ENCODE results near the gene C21orf58.

Gene C21orf58

DNA sequence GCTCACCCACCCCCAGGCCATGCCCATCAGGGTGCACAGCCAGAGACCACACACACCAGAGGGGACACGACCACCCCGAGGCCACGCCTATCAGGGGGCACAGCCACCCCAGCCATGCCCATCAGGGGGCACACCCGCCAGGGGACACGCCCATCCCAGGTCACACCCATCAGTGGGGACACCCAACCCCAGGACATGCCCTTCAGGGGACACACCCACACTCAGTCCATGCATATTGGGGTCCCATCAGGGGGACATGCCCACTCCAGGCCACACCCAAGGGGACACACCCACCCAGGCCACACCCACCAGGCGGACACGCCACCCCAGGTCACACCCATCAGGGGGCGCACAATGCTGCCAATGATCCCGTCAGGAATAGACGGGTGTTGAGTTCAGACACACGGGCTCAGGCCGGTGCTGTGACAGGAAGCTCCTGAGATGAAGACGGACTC, 59.0 kb downstream of the C21orf58 start:
- no peak overlapping the region for H3K4me3 ChIP-seq (ENCODE audit: low read depth, low read length)
- TF ChIP-seq CTCF (IDR thresholded peaks at IDR 0.05; ENCODE audit: insufficient read depth, low read length, missing control alignments): no peak
- POLR2A ChIA-PET: no interaction called here
- DNase-seq (ENCODE audit: low read depth, low spot score): no peak
- CTCF ChIA-PET: interaction anchor here (1.0 kb wide), 1 partner anchor 12 kb away, joined by 4 read pairs; no protein-coding TSS in a partner anchor

DNA sequence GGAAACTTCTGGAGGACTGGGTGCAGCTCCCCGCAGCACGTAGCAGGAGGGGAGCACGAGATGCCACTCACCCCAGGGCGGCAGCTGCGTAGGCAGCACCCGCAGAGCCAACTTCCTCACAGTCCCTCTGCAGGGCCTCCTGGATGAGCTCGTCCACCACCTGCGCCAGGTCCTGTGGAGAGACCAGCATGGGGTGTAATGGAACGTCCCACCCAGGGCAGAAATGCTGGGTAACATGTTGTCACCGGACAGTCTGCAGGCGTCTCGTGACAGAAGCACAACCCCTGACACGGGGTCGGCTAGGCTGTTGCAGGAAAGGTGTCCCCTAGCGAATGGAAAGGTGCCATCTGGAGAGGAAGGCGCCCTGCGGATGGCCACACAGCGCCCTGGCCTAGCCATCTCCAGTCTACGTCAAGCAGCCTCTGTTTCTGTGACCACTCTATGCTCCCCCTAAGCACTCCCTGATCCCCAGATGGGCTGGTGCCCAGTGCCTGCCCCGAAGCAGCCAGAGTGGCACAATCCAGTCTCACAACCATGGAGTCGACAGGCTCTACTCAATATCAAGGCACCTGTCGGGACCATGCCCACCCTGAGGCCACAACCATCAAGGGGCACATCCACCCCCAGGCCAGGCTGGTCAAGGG, 59.5 kb downstream of the C21orf58 start:
- ChIA-PET CTCF (no interaction called here), POLR2A (no interaction called here)
- no peak for DNase-seq (ENCODE audit: low read depth, low spot score)
- no peak for TF ChIP-seq CTCF (IDR thresholded peaks at IDR 0.05; ENCODE audit: insufficient read depth, low read length, missing control alignments)
- H3K4me3 ChIP-seq (ENCODE audit: low read depth, low read length): no peak overlapping the region

- CTCF ChIA-PET: interaction anchor here (1.0 to 1.5 kb wide), 3 partner anchors 16 to 114 kb away, joined by 3 read pairs; no protein-coding TSS in a partner anchor
Observed at GRCh38 chr21:46256501-46256994, 67.1 kb downstream of the C21orf58 start.

DNA sequence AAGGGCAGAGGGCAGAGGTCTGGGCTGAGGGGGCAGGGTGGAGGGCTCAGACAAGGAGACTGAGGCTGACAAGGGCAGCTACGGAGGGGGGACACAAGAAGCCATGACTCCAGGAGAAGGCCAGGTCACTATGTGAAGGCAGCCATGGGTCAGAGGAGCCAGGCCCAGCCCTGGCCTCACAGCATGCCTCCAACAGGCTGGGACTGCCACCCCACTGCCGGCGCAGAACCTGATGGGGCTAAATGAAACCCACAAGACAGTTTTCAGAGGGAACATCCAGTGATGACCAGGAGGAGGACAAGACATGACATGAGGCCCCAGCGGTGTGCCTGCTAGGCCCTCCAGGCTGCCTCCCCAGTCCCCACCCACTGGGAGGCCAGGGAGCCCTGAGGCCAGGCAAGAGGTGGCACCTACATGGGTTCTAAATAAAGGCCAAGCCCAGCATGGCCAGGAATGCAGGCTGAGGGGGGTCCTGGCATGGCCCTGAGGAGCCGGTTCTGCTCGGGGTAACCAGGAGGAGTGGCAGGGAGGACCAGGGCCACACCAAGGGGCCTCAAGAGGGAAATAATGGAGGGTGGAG, 67.8 kb downstream of the C21orf58 start:
- ChIA-PET CTCF (interaction anchor here (1.0 kb wide), 2 partner anchors 15 to 22 kb away, joined by 3 read pairs; no protein-coding TSS in a partner anchor), POLR2A (no interaction called here)
- no peak for DNase-seq (ENCODE audit: low read depth, low spot score)
- TF ChIP-seq CTCF (IDR thresholded peaks at IDR 0.05; ENCODE audit: insufficient read depth, low read length, missing control alignments): no peak
- no peak overlapping the region for H3K4me3 ChIP-seq (ENCODE audit: low read depth, low read length)

More at GRCh38 chr21:46256501-46256994, 67.1 kb downstream of the C21orf58 start:
- TF ChIP-seq CTCF (IDR thresholded peaks at IDR 0.05; ENCODE audit: insufficient read depth, low read length, missing control alignments): no peak
- POLR2A ChIA-PET: no interaction called here
- no peak for DNase-seq (ENCODE audit: low read depth, low spot score)
- H3K4me3 ChIP-seq (ENCODE audit: low read depth, low read length): no peak overlapping the region

DNA sequence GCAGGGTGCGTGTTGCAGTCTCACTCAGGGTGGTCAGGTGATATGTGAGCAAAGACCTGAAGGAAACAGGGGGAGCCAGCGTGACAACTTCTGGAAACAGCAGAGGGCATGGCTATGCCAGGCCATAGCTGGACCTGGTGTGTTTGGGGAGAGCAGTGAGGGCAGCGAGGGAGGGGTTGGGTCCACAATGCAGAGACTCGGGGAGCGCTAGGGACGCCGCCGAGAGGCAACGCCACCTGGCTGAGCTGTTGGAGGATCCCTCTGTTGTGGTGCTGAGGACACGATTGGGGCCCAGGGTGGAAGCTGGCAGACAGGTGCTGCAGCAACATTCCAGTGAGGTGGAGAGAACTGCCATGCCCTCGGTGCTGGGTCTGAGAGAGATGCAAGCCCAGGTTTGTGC, 68.5 kb downstream of the C21orf58 start:
- POLR2A ChIA-PET: no interaction called here
- no peak for DNase-seq (ENCODE audit: low read depth, low spot score)
- CTCF ChIA-PET: interaction anchor here (1.9 kb wide), 1 partner anchor 20 kb away, joined by 6 read pairs; no protein-coding TSS in a partner anchor
- TF ChIP-seq CTCF (IDR thresholded peaks at IDR 0.05; ENCODE audit: insufficient read depth, low read length, missing control alignments): no peak
- H3K4me3 ChIP-seq (ENCODE audit: low read depth, low read length): no peak overlapping the region

DNA sequence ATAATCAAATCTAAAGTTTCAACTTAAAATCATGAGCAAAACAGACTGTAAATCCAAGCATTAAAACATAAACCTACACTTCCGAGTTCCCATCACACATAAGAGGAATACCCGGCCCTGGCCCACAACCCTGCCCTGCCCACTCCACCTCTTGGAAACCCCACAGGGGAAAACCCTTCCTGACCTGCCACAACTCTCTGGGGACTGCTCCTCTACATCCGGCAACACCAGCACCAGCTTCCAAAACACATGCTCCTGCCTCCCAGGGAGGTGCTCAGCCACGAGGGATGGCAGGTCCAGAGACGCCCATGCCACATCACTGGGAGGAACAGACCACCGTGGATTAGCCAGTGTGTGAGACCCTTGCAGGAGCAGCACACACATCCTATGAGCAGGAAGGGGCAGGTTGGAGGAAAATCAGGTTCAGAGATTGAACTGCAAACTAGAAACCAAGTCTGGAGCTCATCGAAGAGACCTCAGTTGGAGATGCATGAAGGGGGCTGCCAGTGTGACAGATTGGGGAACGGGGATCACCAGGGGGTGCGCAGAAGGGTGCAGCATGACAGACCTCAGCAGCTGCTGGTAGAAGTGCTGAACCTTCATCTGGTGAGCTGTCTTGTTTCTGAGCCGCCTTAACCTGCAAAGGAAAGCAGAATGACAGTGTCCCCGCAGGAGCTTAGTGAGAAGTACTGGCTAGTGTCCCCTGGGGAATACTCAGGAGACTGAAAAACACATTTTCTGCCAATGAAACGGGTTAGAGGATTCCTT, 69.3 kb downstream of the C21orf58 start:
- ChIA-PET POLR2A (no interaction called here), CTCF (interaction anchor here (0.6 to 1.9 kb wide), 3 partner anchors 21 to 283 kb away, joined by 3 to 6 read pairs (median 3); no protein-coding TSS in a partner anchor)
- no peak for TF ChIP-seq CTCF (IDR thresholded peaks at IDR 0.05; ENCODE audit: insufficient read depth, low read length, missing control alignments)
- H3K4me3 ChIP-seq (ENCODE audit: low read depth, low read length): no peak overlapping the region
- DNase-seq (ENCODE audit: low read depth, low spot score): no peak
